Tibial nerve (tissue), 3 donors: ENCODE results near the gene ATP5MC2.

Experiments used
- POLR2A ChIP-seq, 2 donors: fragments of 450-650 bp; IDR thresholded peaks; one replicate each; pipeline ENCODE4 v1.6.1; 2017; ENCODE audit warnings: antibody characterized with exemption in 2 of 2, mild to moderate bottlenecking in 2 of 2, moderate library complexity in 2 of 2
- TF ChIP-seq, protein P1 (sequence below), 5 experiments: fragments of 200-600 bp in 3 of 5; fragments of 450-650 bp in 2 of 5; sonication (generic) in 3 of 5; IDR thresholded peaks; one replicate each; pipeline ENCODE4 v1.5.1; 2016 to 2019; ENCODE audit warnings: antibody characterized with exemption in 5 of 5, mild to moderate bottlenecking in 3 of 5, moderate library complexity in 2 of 5

DNA sequence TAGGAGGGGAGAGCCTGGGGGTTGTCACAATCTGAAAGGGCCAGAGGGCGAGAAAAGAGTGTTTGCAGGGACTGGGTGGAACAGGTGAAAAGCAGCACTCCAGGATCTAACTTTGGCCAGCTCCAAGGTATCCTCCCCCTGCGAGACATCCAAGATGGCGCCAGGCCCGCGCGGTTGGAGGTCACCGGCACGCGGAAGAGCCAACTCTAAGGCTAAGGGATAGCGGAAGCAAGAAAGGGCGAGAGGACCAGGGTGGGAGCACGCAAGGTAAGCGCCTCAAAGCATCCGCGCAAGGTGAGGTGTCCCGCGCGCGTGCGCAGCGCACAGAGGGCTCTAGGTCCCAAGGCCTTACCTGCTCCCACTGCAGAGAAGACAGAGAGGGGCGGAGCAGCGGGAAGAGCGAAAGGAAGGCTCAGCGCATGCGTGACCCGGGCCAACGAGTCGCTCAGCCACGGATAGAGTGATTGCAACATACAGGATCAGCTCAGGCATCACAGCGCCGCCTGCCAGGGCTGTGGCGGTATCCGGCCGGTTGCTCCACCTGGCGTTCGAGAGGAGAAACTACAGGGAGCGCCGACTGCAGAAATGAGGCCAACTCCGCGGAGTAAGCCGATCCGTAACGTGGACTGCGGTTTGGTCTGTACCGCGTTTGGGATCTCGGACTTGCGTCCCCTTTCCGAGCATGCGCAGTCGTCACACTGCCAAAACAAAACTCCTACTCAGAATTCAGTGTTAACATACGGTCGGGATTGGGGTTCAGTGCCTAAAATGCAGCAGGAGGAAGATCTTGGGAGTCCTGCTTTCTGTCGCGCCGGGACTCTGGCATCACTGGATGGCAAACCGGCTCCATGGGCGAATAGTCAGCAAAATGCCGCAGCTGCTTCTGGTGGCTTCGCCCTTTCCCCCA lies at the start of gene ATP5MC2:
- TF ChIP-seq POLR2A (IDR thresholded peaks at IDR 0.05), result peak; percentile 44 to 60
- TF ChIP-seq, protein P1, sequence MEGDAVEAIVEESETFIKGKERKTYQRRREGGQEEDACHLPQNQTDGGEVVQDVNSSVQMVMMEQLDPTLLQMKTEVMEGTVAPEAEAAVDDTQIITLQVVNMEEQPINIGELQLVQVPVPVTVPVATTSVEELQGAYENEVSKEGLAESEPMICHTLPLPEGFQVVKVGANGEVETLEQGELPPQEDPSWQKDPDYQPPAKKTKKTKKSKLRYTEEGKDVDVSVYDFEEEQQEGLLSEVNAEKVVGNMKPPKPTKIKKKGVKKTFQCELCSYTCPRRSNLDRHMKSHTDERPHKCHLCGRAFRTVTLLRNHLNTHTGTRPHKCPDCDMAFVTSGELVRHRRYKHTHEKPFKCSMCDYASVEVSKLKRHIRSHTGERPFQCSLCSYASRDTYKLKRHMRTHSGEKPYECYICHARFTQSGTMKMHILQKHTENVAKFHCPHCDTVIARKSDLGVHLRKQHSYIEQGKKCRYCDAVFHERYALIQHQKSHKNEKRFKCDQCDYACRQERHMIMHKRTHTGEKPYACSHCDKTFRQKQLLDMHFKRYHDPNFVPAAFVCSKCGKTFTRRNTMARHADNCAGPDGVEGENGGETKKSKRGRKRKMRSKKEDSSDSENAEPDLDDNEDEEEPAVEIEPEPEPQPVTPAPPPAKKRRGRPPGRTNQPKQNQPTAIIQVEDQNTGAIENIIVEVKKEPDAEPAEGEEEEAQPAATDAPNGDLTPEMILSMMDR (IDR thresholded peaks at IDR 0.05), result peak; percentile 97 to 100 (median 99)
